Colonic mucosa (tissue), 4 donors: ENCODE results near the gene AIRE. TPM values are rescaled to one million over a fixed set of nuclear protein-coding genes. Genes with fewer than 3 reads are reported as not detected.

ENCODE experiments used
- DNase-seq: peaks from one replicate; pipeline ENCODE4 v3.0.0-alpha.2; 2020
- H3K27ac ChIP-seq: fragments of 200-600 bp; one replicate; pipeline ENCODE4 v1.8.0; 2021
- H3K27me3 ChIP-seq: fragments of 200-600 bp; one replicate; pipeline ENCODE4 v1.8.0; 2021
- H3K36me3 ChIP-seq: fragments of 200-600 bp; one replicate; pipeline ENCODE4 v1.8.0; 2021
- H3K4me1 ChIP-seq: fragments of 200-600 bp; one replicate; pipeline ENCODE4 v1.8.0; 2021; ENCODE audit warnings: mild to moderate bottlenecking
- H3K4me3 ChIP-seq: fragments of 200-600 bp; one replicate; pipeline ENCODE4 v1.8.0; 2021
- H3K9ac ChIP-seq, 2 donors: one replicate each; pipeline ENCODE4 v1.7.0; 2013; ENCODE audit warnings: control low read depth in 2 of 2, low read depth in 2 of 2, low read length in 2 of 2
- H3K9me3 ChIP-seq: fragments of 200-600 bp; one replicate; pipeline ENCODE4 v1.8.0; 2021
- CTCF ChIP-seq: fragments of 200-600 bp; IDR thresholded peaks from one replicate; pipeline ENCODE4 v1.8.0; 2022; ENCODE audit warnings: antibody characterized with exemption, mild to moderate bottlenecking
- intact Hi-C: fragments of 100-400 bp; cut with DNase I; formaldehyde crosslinking; loops from one replicate; pipeline ENCODE4 v1.14.1; 2022
- total RNA-seq, 2 donors: library from RNA; stranded (reverse); fragmentation: NEBNext Ultra II Directional in 1 of 2; extraction: Animal tissue kit (Norgen Biotek cat#: 25700) in 1 of 2; gene quantifications; one replicate each; pipeline ENCODE4 v1.2.1, GENCODE V29; 2021
- donor health status: healthy.
- donor health status: DM: no; HTN: no; CAD: no.
- donor health status: DM: no; HTN: no; CAD: no.

AIRE gene
- total RNA-seq, 2 donors from 2014 or later, result 0.11 TPM; not detected in 1

GRCh38 chr21:44297525-44298290, 12.0 kb downstream of the AIRE start:
- H3K27ac ChIP-seq, result no peak overlapping the region

GRCh38 chr21:44298301-44298700, 12.6 kb downstream of the AIRE start:
- Histone ChIP-seq H3K36me3 (no peaks in the 10 kb centered on the region), H3K27ac (no peak overlapping the region), H3K9ac (no peak overlapping the region), H3K9me3 (no peaks in the 10 kb centered on the region), H3K4me3 (no peak overlapping the region), H3K4me1 (peaks cover 21% of the 10 kb centered on the region), H3K27me3 (no peaks in the 10 kb centered on the region)
- DNase-seq, result no peak
- intact Hi-C loops, result no loop called here
- TF ChIP-seq CTCF, result no peak

More at GRCh38 chr21:44297525-44298290, 12.0 kb downstream of the AIRE start:
- Histone ChIP-seq H3K36me3 (no peaks in the 10 kb centered on the region), H3K4me3 (no peak overlapping the region), H3K27me3 (no peaks in the 10 kb centered on the region), H3K9me3 (no peaks in the 10 kb centered on the region), H3K4me1 (peaks cover 16% of the 10 kb centered on the region), H3K9ac (no peak overlapping the region)
- peak; percentile 67 for TF ChIP-seq CTCF
- DNase-seq, result peak; percentile 90
- intact Hi-C loops, result no loop called here

GRCh38 chr21:44299085-44299457, 13.4 kb downstream of the AIRE start:
- no peak for TF ChIP-seq CTCF
- no peak for DNase-seq
- Histone ChIP-seq H3K27me3 (no peaks in the 10 kb centered on the region), H3K4me1 (peaks cover 28% of the 10 kb centered on the region), H3K4me3 (peak overlapping the region; percentile 64), H3K9ac (peak overlapping the region; percentile 89), H3K9me3 (no peaks in the 10 kb centered on the region), H3K27ac (peak overlapping the region; percentile 86), H3K36me3 (no peaks in the 10 kb centered on the region)
- intact Hi-C loops, result no loop called here

GRCh38 chr21:44299458-44300261, 14.0 kb downstream of the AIRE start, which contains the start of gene PFKL:
Gene PFKL (plus strand): TSS chr21:44300053. CDS start chr21:44300106, 53 bp downstream.
- Histone ChIP-seq H3K9me3 (no peaks in the 10 kb centered on the region), H3K9ac (peak within 1 kb of the TSS; percentile 93 to 95), H3K27ac (peak within 1 kb of the TSS; percentile 86), H3K4me1 (peaks cover 31% of the 10 kb centered on the region), H3K4me3 (peak within 1 kb of the TSS; percentile 64), H3K27me3 (no peaks in the 10 kb centered on the region), H3K36me3 (no peaks in the 10 kb centered on the region)
- no peak for TF ChIP-seq CTCF
- intact Hi-C loops, result no loop called here
- peak; percentile 83 for DNase-seq

- H3K27ac ChIP-seq, result peak overlapping the region; percentile 86
- no peaks in the 10 kb centered on the region for H3K27me3 ChIP-seq
- DNase-seq, result peak; percentile 85
- H3K4me3 ChIP-seq, result peak overlapping the region; percentile 64
- H3K9ac ChIP-seq, result peak overlapping the region; percentile 93 to 95
- H3K4me1 ChIP-seq, result peaks cover 31% of the 10 kb centered on the region
- intact Hi-C loops, result no loop called here
- no peak for TF ChIP-seq CTCF
- no peaks in the 10 kb centered on the region for H3K36me3 ChIP-seq
- H3K9me3 ChIP-seq, result no peaks in the 10 kb centered on the region
Measured at GRCh38 chr21:44300262-44300959, 14.7 kb downstream of the AIRE start.
